ENCODE results near the gene GRID1. TPM values are rescaled to one million over a fixed set of nuclear protein-coding genes. Genes with fewer than 3 reads are reported as not detected.
"Not testable (repeated sequence)": the region's sequence is repeated elsewhere in the genome, so short reads cannot be mapped to it uniquely, and the experiment has no call there.

Gene GRID1
- total RNA-seq, 1 donor from 2014 or later: 2.7 TPM

DNA sequence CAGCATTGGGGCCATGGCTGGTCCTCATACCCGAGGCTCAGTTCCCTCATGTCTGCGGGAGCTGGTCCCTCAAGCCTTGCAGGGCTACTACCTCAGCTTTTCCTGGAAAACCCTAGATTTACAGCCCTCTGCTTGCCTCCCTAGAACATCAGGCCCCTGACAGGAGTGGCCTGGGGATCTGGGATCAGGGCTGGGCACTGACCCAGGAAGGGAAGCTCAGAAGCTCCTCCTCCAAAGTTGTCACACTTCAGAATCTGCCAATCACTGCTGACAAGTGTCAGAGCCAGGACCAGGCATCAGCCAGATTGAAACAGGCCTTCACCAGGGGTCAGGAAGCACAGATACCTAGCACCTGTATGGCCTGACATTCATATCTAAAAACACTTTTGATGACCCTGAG is 115.2 kb downstream of the GRID1 start:
- no peak for DNase-seq

DNA sequence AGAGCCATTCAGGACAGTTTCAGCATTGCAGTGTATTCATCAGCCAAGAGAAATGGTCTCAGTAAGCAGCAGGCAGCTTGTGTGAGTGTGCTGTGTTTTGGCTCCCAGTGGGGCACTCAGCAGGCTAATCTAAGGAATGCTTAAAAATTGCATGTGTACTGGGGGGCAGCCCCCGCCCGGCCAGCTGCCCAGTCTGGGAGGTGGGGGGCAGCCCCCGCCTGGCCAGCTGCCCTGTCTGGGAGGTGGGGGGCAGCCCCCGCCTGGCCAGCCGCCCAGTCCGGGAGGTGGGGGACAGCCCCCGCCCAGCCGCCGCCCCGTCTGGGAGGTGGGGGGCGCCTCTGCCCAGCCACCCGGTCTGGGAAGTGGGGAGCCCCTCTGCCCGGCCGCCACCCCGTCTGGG is 116.2 kb downstream of the GRID1 start:
- DNase-seq: no peak

DNA sequence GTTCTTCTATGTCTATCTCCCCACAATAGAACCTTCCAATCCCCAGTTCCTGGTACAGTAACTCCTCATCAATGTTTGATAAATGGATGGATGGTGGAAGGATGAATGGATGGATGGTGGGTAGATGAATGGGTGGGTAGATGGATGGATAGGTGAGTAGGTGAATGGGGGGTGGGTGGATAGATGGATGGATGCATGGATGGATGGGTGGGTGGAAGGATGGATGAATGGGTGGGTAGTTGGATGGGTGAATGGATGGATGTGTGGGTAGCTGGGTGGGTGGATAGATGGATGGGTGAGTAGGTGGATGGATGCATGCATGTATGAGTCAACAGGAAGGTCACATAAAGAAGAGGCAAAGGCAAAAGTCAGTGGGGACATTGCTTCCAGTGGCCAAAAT is 116.8 kb downstream of the GRID1 start:
- no peak for DNase-seq

DNA sequence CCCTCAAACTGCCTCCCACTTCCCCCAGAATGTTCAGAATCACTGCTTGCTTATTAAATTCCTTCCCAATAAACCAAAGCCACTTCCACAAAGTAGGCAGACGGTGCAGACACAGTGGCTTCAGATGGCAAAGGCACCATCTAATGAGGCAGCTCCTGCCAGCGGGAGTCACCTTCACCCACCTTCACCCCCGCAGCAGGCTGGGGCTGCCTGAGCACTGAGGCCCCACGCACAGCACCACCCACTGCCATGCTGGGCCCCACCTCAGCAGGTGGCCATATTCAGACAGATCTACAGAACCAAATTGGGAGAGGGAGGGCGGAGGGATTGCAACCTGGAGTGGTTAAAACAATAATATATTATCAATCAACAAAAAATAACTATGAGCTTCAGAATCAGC is 118.5 kb downstream of the GRID1 start:
- no peak for DNase-seq

DNA sequence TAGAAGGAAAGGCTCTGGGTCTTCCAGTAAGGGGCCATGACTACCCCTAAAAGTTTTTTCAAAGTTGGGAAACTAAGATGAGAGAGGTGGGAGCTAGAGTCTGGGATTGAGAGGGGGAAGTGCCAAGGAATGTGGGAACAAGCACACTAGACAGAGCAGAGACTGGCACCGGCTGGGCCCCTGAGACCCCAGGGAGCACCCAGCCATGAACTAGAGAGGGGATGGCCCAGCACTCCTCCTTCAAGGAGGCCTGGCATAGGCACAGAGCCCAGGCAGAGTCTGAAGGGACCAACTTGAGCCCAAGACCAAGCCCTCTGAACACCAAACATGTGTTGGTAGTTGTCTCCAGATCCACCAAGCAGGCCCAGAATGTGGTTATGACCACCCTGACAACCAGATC is 119.0 kb downstream of the GRID1 start:
- no peak for DNase-seq

DNA sequence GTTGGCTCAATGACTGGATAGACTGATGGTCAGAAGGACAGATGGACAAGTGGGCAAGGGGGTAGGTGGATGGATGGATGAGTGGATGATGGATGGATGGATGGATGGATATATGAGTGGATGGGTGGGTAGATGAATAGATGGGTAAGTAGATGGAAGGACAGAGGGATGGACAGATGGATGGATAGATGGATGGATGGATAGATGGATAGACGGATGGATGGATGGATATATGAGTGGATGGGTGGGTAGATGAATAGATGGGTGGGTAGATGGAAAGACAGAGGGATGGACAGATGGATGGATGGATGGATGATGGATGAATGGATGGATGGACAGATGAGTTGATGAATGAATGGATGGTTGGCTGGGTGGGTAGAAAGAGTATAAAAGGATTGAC is 119.5 kb downstream of the GRID1 start:
- no peak for DNase-seq

DNA sequence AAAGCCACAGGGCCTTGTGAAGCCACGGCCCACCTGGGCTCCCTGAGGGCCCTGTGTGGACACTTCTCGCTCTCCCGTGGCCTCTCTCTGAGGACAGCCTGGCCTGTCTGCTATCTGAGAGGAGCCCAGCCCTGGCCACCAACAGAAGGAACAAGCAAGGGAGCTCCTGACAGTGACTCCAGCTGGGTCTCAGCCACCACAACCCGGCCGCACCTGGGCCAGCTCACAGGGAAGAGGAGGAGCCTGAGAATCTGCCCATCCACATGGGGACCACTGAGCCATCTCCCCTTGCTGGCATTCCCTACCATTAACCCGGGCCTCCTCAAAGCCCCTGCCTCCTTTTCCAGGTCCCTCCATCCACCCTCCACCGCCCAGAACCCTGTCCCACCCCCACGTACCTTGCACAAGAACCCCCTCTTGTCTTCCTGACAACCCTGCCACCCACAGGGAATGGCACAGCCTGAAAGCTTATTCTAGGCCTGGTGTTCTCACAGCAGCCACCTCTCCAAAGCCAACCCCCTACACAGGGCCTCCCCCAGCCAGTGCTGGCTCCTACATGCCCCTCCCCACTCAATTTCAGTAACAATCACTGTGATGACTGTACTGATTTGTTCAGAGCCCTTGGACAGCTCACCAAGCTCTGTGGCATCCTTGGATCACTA is 120.2 kb downstream of the GRID1 start:
- DNase-seq: no peak

DNA sequence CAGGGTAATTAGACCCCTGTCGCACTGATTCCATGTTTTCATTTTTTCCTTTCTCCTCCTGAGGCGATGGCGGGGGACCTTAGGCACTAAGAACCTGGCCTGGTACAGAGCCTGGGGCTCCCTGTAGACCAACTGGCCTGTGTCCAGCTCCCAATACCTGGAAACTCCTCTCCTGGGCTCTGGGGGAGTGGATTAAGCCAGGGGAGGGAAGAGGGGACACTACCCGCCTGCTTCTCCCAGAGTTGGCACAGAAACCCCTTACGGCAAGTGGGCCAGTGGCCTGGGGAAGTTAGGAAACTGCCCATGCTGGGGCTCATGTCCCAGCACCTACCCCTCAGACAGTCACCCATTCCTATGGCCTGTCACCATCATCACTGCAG is 121.6 kb downstream of the GRID1 start:
- DNase-seq: no peak

DNA sequence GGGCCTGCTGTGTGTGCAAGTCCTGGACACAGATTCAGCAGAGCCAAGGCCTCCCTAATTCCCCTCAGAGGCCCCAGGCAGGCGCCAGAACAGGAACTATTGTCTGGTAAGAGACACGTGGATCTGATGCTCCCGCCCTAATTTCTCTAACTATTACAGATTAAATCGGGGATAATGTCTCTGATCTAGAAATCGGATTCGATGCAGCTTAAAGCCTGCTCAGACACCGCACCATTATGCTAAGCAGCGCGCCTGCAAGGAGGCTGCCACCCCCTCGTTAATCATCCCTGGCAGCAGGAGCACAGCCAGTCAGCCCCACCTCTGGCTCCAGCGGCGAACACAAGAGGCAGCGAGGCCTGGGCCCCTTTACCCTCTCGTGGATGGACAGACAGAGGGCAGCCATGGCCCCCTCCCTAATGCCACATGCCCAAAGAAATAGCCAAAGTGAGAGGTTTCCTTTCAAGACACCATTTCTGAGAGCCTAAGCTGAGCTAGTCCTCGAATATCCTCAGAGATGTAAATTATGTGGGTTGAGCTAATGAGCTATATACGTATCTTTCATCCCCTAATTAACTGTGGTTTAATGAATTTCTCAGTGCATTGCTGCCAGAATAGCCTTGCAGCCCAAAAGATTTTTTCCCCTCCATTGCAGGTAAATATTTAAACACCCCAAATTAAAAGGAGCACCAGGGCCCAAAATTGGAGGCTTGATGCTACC is 122.1 kb downstream of the GRID1 start:
- no peak for DNase-seq

DNA sequence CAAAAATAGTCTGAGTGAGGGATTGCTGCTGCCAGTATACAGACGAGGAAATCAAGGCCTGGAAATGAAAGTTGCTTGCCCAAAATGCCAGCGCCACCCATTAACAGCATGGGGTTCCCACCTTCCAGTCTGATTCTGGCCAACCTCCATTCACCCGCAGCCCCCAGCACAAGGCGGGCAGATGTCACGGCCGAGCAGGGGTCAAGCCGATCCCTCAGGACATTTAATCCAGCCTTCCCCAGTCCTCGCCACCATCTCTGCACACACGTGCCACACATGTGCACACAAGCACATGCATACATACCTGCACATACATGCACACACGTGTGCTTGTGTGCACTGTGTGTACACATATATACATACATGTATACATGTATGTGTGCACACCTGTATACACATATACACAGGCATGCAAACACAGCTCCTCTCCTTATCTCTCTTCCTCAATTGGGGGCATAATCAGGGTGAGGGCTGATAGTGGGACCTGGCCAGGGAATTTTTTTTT is 122.9 kb downstream of the GRID1 start:
- DNase-seq: no peak

DNA sequence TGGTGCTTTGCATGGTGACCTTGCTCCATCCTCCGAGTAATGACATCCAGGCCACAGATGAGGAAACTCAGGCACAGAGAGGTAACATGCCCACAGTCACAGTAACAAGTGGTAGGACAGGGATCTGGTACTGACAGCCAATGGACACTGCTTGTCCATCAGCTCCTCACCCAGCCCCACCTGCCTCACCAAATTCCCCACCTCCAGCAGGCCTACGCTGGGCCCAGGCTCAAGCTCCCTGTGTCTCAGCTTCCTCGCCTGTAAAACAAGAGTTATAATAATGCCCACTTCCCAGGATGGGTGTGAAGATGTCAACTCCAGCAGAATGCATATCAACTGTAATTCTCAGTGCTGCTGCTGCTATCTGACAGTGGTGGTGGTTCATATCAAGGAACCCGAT is 123.8 kb downstream of the GRID1 start:
- DNase-seq: no peak

DNA sequence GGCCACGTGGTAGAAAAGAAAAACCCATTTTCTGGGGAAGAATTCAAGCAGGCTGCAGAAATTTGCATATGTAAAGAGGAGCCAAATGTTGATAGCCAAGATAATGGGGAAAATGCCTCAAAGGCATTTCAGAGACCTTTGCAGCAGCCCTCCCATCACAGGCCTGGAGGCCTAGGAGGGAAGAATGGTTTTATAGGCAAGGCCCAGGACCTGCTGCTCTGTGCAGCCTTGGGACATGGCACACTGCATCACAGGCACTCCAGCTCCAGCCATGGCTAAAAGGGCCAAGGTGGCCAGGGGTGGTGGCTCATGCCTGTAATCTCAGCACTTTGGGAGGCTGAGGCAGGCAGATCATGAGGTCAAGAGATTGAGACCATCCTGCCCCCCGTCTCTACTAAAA is 128.5 kb downstream of the GRID1 start:
- DNase-seq: not testable (repeated sequence)

DNA sequence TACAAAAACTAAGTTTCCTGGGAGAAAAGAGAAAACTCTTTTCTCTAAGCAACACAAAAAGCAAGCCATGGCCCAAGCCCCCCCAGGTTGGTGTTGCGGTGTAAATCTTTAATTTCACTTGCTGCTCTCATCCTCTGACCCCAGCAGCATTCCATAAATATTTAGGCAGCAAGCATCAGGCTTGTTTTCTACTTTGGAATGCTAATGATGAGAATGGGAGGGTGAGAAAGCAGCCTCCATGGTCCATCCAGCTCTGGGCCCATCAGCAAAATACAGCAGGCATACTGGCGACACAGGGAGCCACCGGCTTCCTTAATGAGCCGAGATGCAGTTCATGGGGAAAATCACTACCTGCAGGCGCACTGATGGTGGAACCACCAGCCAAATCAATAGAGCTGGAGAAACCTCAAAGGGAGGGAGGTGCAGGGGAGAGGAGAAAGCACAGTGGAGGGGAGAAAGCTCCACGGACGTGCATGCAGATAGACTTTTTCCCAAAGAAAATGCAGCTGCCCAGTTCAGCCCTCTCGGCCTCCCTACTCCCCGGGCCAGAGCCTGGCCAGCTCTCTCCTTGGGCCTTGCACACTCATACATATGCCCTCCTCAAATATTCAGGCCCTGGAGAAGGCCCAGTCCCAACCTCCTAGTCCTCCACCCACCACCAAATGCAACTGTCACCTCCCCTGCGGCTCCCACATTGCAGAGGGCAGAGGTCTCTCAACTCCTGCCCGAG is 131.9 kb downstream of the GRID1 start:
- DNase-seq: no peak

DNA sequence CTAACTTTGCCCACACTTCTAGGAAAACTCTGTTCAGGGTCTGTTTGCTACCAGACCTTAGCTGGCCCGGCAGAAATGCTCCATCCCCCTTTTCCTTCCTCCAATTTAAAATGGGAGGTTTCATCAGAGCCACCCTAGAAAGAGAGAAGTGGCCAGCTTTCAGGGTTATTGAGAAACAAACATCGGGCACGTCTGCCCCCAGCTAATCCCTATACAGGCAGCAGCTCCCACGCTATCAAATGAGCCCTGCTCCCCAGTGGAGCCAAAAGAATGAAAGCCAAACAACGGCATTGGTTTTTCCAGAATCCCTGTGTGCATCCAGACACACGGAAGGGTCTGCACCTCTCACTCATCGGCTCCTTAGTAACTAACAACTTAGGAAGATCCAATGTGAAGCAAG is 132.5 kb downstream of the GRID1 start:
- no peak for DNase-seq

DNA sequence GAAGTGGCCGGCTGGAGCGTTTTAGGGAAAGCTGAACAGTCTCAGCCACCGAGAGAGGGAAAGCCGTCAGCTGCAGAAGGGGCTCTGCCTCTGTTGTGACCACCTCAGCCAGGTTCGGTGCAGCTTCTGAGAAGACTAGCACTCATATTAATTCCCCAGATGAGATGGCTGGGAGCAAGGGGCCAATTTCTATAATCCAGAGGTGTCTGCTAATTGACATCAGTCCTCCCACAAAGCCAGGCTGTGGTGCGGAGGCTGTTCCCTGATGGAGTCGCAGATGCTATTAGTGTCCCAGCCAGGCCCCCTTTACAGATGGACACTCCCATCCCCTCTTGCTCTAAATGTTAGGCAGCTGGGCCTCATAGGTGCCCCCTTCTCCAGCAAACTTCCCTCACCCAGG is 133.5 kb downstream of the GRID1 start:
- DNase-seq: no peak

DNA sequence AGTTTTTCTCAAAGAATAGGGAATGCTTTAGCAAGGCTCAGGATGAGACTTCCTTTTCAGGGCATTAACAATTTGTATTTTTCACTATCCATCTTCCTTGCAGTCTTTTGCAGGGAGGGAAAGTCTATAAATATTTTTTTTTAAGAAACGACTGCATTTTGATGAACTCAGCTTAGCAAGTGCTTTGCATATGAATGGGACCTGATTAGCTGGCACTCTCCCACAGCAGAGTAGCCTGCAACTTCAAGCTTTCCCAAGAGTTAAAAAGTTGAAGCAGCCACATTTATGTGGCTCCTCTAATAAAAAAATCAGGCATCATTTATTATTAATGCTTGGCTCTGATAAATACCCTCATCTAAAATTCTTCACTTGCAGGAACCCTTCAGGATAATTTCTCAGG is 134.0 kb downstream of the GRID1 start:
- no peak for DNase-seq

DNA sequence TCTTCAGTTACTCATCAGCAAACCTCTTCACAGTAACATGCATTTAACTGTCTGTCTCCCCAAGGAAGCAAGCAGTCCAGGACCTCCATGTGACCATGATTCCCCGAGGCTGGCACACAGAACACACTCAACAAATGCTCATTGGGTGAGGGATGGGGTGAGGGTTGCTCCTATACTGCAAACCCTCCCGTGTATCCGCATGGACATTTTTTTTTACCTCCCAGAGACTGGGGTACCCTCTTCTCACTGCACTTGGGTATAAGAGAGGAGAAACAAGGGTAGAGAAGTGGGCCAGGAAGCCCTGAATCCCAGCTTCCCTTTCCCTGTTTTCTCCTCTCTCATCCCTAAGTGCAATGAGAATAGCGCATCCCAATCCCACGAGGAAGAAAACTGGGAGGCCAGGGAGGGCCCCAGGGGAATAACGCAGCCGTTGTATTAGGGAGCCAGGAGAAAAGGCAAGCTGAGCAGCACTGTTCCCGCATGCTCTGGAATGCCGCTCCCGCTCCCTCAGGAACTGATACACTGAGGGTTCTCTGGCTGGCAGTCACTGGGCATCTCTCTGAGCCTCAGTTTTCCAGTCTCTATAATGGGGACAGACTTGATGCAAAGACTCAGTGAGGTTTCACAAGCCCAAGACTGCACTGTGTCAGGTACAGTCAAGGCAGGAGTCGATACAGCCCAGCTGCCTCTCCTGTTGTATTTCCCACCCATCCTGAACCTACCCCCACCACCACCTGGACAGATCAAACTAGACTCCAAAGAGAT is 134.6 kb downstream of the GRID1 start:
- no peak for DNase-seq

DNA sequence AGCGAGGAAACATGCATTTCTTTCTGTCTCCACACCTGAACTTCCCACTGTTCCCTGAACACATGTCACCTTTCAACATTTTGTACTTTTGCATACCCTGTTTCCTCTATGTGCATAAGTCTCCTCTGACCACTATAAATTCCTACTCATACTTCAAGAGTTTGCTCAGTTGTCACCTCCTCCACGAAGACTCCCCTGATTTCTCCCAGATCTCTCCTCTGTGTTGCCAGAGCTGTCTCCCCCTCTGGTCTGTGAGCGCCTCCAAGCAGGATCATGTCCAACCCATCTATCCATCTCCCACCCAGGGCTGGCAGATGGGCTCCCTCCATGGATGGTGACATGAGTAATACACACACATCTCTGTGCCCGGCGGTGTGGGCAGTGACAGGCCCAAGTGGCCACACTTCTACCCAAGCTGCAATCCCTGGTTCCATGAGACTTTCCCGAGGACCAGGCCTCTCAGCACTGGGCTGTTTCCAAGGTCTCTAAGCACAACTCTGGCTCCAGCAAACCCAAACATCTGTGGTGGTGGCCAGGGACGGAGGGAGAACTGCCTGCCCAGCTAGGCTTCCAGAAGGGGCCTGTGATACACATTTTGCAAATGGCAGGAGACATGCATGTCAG is 135.9 kb downstream of the GRID1 start:
- DNase-seq: no peak

DNA sequence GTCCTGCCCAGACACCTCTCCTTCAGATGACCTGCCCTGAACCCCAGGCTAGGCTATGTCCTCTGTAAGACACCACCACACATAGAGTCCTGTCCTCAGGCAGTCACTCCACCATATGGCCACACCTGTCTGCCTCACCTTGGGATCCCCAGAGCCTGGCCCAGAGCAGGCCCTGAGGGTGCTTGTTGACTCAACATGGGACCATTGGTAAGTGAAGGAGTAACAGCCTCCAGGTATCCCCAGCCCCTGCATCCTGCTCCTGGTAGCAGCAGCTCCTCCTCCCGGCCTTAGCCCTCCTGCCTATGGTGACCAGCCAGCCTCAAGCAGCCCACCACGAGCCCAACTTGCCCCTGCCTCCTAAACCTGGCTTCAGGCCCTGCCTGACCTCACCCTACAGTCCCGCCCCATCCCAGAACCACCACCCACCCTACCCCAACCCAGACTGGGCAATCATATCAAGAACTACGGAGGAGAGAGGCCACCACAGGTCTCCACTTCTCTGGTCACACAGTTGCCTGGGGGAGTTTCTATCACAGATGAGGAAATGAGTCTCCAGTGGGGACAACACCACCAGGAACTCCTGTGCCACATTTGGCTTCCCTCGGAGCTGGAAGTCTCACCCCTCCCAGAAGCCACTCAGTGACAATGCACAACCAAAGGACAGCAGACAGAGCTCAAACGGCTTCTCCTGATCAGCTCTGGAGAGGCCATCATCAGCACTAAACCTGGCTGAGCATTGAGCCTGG is 136.6 kb downstream of the GRID1 start:
- DNase-seq: no peak

DNA sequence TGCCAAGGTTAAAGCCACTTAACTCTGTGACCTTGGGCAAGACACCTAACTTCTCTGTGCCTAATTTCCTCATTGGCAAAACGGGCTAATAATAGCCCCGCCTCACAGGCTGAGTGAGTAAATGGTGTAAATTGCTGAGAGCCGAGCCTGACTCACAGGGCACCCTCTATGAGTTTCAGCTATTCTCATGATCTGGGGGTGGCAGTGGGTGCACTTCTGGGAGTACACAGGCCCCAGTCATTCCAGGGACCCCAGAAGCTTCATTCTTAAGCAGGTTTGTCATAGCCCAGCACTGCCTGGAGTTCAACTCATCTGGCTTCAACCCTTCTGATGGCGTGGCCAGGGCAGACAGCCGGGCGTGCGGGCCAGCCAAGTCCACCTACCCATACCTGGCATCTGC is 137.2 kb downstream of the GRID1 start:
- DNase-seq: no peak

DNA sequence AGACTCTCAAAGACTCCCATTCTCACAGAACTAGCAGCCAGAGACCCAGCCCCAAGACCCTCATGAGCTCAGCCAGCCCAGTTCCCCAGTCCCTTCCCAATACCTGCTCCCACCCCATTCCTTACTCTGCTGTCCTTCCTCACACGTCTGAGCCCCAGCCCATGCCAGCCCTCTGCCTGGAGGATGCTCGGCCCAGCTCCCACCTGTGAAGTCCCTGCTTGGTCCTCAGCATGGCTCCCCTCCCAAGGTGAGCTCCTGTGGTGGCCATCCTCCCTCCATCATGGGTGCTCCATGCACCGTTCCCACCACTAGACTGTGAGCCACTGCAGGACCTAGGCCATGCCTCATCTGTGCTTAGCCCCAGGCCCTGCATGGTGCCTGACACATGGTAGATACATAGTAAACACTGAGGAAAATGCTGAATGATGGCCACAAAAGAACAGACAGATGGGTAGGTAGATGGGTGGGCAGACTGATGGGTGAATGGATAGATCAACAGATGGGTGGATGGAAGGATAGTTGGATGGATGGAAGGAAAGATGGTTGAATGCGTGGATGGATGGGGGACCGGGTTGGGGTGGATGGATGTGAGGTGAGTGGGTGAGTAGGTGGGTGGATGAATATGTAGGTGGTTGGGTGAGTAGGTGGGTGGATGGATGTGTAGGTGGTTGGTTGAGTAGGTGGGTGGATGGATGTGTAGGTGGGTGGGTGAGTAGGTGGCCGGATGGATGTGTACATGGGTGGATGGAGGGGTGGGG is 138.9 kb downstream of the GRID1 start:
- no peak for DNase-seq
